ENCODE measurements around the gene BTN1A1. TPM values are rescaled to one million over a fixed set of nuclear protein-coding genes. Genes with fewer than 3 reads are reported as not detected.

The BTN1A1 gene
- total RNA-seq, 1 donor from 2014 or later, result not detected

GRCh38 chr6:26477426-26477825, 22.7 kb upstream of the BTN1A1 start:
- DNase-seq (ENCODE audit: low spot score), result no peak
- no peak for TF ChIP-seq CTCF (IDR thresholded peaks at IDR 0.05)
- Mint-ChIP-seq H3K4me3 (ENCODE audit: unreplicated experiment) (no peak overlapping the region), H3K27me3 (ENCODE audit: low read depth) (no peaks in the 10 kb centered on the region), H3K27ac (ENCODE audit: unreplicated experiment) (no peak overlapping the region), H3K9me3 (ENCODE audit: low read depth) (peaks cover 4% of the 10 kb centered on the region), H3K4me1 (ENCODE audit: low read depth) (peaks cover 39% of the 10 kb centered on the region), H3K36me3 (ENCODE audit: low read depth) (no peaks in the 10 kb centered on the region)

- Mint-ChIP-seq H3K4me1 (ENCODE audit: low read depth) (peaks cover 32% of the 10 kb centered on the region), H3K27me3 (ENCODE audit: low read depth) (no peaks in the 10 kb centered on the region)
- TF ChIP-seq CTCF (IDR thresholded peaks at IDR 0.05), result no peak
Measured at GRCh38 chr6:26478100-26478984, 21.8 kb upstream of the BTN1A1 start.

GRCh38 chr6:26478985-26479278, 21.2 kb upstream of the BTN1A1 start:
- Mint-ChIP-seq H3K4me3 (ENCODE audit: unreplicated experiment) (no peak overlapping the region), H3K27me3 (ENCODE audit: low read depth) (no peaks in the 10 kb centered on the region)

More at GRCh38 chr6:26478100-26478984, 21.8 kb upstream of the BTN1A1 start:
- no peak for DNase-seq (ENCODE audit: low spot score)
- no peak overlapping the region for H3K4me3 Mint-ChIP-seq (ENCODE audit: unreplicated experiment)
- H3K27ac Mint-ChIP-seq (ENCODE audit: unreplicated experiment), result no peak overlapping the region
- peaks cover 4% of the 10 kb centered on the region for H3K9me3 Mint-ChIP-seq (ENCODE audit: low read depth)
- no peaks in the 10 kb centered on the region for H3K36me3 Mint-ChIP-seq (ENCODE audit: low read depth)

GRCh38 chr6:26482338-26482737, 17.8 kb upstream of the BTN1A1 start:
- Mint-ChIP-seq H3K27ac (ENCODE audit: unreplicated experiment) (no peak overlapping the region), H3K36me3 (ENCODE audit: low read depth) (no peaks in the 10 kb centered on the region), H3K4me1 (ENCODE audit: low read depth) (peaks cover 8% of the 10 kb centered on the region), H3K27me3 (ENCODE audit: low read depth) (no peaks in the 10 kb centered on the region), H3K4me3 (ENCODE audit: unreplicated experiment) (no peak overlapping the region), H3K9me3 (ENCODE audit: low read depth) (peaks cover 4% of the 10 kb centered on the region)
- no peak for TF ChIP-seq CTCF (IDR thresholded peaks at IDR 0.05)
- DNase-seq (ENCODE audit: low spot score), result no peak

More at GRCh38 chr6:26478985-26479278, 21.2 kb upstream of the BTN1A1 start:
- Mint-ChIP-seq H3K4me1 (ENCODE audit: low read depth) (peaks cover 28% of the 10 kb centered on the region), H3K36me3 (ENCODE audit: low read depth) (no peaks in the 10 kb centered on the region), H3K27ac (ENCODE audit: unreplicated experiment) (no peak overlapping the region), H3K9me3 (ENCODE audit: low read depth) (peaks cover 4% of the 10 kb centered on the region)
- DNase-seq (ENCODE audit: low spot score), result no peak
- TF ChIP-seq CTCF (IDR thresholded peaks at IDR 0.05), result no peak

- Mint-ChIP-seq H3K9me3 (ENCODE audit: low read depth) (peaks cover 10% of the 10 kb centered on the region), H3K27me3 (ENCODE audit: low read depth) (no peaks in the 10 kb centered on the region), H3K4me1 (ENCODE audit: low read depth) (peaks cover 7% of the 10 kb centered on the region), H3K36me3 (ENCODE audit: low read depth) (peaks cover 3% of the 10 kb centered on the region), H3K4me3 (ENCODE audit: unreplicated experiment) (no peak overlapping the region), H3K27ac (ENCODE audit: unreplicated experiment) (no peak overlapping the region)
- no peak for TF ChIP-seq CTCF (IDR thresholded peaks at IDR 0.05)
- no peak for DNase-seq (ENCODE audit: low spot score)
Measured at GRCh38 chr6:26483727-26484126, 16.4 kb upstream of the BTN1A1 start.

Data from chondrocyte (in vitro differentiated cells).